ENCODE measurements around the gene DYNLRB1.

Gene DYNLRB1

GRCh38 chr20:34564833-34565232, 48.6 kb downstream of the DYNLRB1 start:
- no peak overlapping the region for H3K4me2 ChIP-seq

GRCh38 chr20:34566978-34567891, 51.0 kb downstream of the DYNLRB1 start:
- TF ChIP-seq Cebpa-rat (IDR thresholded peaks at IDR 0.05) = no peak
- no peak overlapping the region for H3K4me2 ChIP-seq
- no peaks in the 10 kb centered on the region for H3K9me3 ChIP-seq
- peaks cover 7% of the 10 kb centered on the region for H3K4me1 ChIP-seq
- H3K27ac ChIP-seq = no peak overlapping the region
- 0 out of 2 replicates have a peak, but pooled peaks cover 6% of the 10 kb centered on the region for H4K20me1 ChIP-seq
- no peak overlapping the region for H3K4me3 ChIP-seq
- peaks cover 68% of the 10 kb centered on the region for H3K36me3 ChIP-seq
- no peaks in the 10 kb centered on the region for H3K27me3 ChIP-seq
- no peak overlapping the region for H3K9ac ChIP-seq

More at GRCh38 chr20:34564833-34565232, 48.6 kb downstream of the DYNLRB1 start:
- no peaks in the 10 kb centered on the region for H3K27me3 ChIP-seq
- no peak overlapping the region for H3K27ac ChIP-seq
- H3K36me3 ChIP-seq = peaks cover 70% of the 10 kb centered on the region
- no peaks in the 10 kb centered on the region for H3K4me1 ChIP-seq
- 0 out of 2 replicates have a peak, but pooled peaks cover 7% of the 10 kb centered on the region for H4K20me1 ChIP-seq
- H3K9me3 ChIP-seq = no peaks in the 10 kb centered on the region
- H3K4me3 ChIP-seq = no peak overlapping the region
- TF ChIP-seq Cebpa-rat (IDR thresholded peaks at IDR 0.05) = no peak
- no peak overlapping the region for H3K9ac ChIP-seq

GRCh38 chr20:34567892-34568865, 52.0 kb downstream of the DYNLRB1 start:
- Histone ChIP-seq H3K27me3 (no peaks in the 10 kb centered on the region), H3K4me3 (no peak overlapping the region), H3K4me2 (no peak overlapping the region), H3K9ac (no peak overlapping the region), H4K20me1 (no peaks in the 10 kb centered on the region), H3K4me1 (peaks cover 7% of the 10 kb centered on the region), H3K36me3 (peaks cover 71% of the 10 kb centered on the region), H3K27ac (no peak overlapping the region), H3K9me3 (no peaks in the 10 kb centered on the region)
- no peak for TF ChIP-seq Cebpa-rat (IDR thresholded peaks at IDR 0.05)

GRCh38 chr20:34569598-34569997, 53.4 kb downstream of the DYNLRB1 start:
- peaks cover 85% of the 10 kb centered on the region for H3K36me3 ChIP-seq

GRCh38 chr20:34570859-34571306, 54.7 kb downstream of the DYNLRB1 start:
- Histone ChIP-seq H3K9ac (no peak overlapping the region), H3K27ac (no peak overlapping the region), H3K27me3 (no peaks in the 10 kb centered on the region), H3K4me1 (peaks cover 7% of the 10 kb centered on the region), H4K20me1 (no peaks in the 10 kb centered on the region), H3K4me2 (no peak overlapping the region), H3K9me3 (no peaks in the 10 kb centered on the region), H3K36me3 (peaks cover 86% of the 10 kb centered on the region), H3K4me3 (no peak overlapping the region)
- TF ChIP-seq Cebpa-rat (IDR thresholded peaks at IDR 0.05) = no peak

More at GRCh38 chr20:34569598-34569997, 53.4 kb downstream of the DYNLRB1 start:
- TF ChIP-seq Cebpa-rat (IDR thresholded peaks at IDR 0.05) = no peak
- Histone ChIP-seq H3K9me3 (no peaks in the 10 kb centered on the region), H3K27ac (no peak overlapping the region), H3K4me3 (no peak overlapping the region), H4K20me1 (no peaks in the 10 kb centered on the region), H3K4me2 (no peak overlapping the region), H3K4me1 (peaks cover 7% of the 10 kb centered on the region), H3K9ac (no peak overlapping the region), H3K27me3 (no peaks in the 10 kb centered on the region)

- Histone ChIP-seq H3K36me3 (peaks cover 78% of the 10 kb centered on the region), H3K4me3 (no peak overlapping the region), H3K27me3 (no peaks in the 10 kb centered on the region), H3K4me2 (no peak overlapping the region), H3K9ac (no peak overlapping the region), H3K27ac (no peak overlapping the region), H3K9me3 (no peaks in the 10 kb centered on the region), H3K4me1 (peaks cover 7% of the 10 kb centered on the region), H4K20me1 (no peaks in the 10 kb centered on the region)
- no peak for TF ChIP-seq Cebpa-rat (IDR thresholded peaks at IDR 0.05)
These were observed 55.5 kb downstream of the DYNLRB1 start for GRCh38 chr20:34571753-34572152.

- TF ChIP-seq Cebpa-rat (IDR thresholded peaks at IDR 0.05) = no peak
- Histone ChIP-seq H3K27me3 (no peaks in the 10 kb centered on the region), H4K20me1 (no peaks in the 10 kb centered on the region), H3K9ac (no peak overlapping the region), H3K4me3 (no peak overlapping the region), H3K4me2 (no peak overlapping the region), H3K36me3 (peaks cover 69% of the 10 kb centered on the region), H3K4me1 (peaks cover 12% of the 10 kb centered on the region), H3K9me3 (no peaks in the 10 kb centered on the region), H3K27ac (no peak overlapping the region)
These were observed 57.5 kb downstream of the DYNLRB1 start for GRCh38 chr20:34573541-34574300.

GRCh38 chr20:34574426-34574825, 58.2 kb downstream of the DYNLRB1 start:
- no peak for TF ChIP-seq Cebpa-rat (IDR thresholded peaks at IDR 0.05)
- H3K36me3 ChIP-seq = peaks cover 64% of the 10 kb centered on the region

GRCh38 chr20:34574861-34575260, 58.6 kb downstream of the DYNLRB1 start:
- peaks cover 60% of the 10 kb centered on the region for H3K36me3 ChIP-seq

More at GRCh38 chr20:34574426-34574825, 58.2 kb downstream of the DYNLRB1 start:
- Histone ChIP-seq H3K9me3 (no peaks in the 10 kb centered on the region), H3K4me2 (no peak overlapping the region), H3K27me3 (no peaks in the 10 kb centered on the region), H3K4me1 (peaks cover 13% of the 10 kb centered on the region), H4K20me1 (no peaks in the 10 kb centered on the region), H3K4me3 (no peak overlapping the region), H3K27ac (no peak overlapping the region), H3K9ac (no peak overlapping the region)

More at GRCh38 chr20:34574861-34575260, 58.6 kb downstream of the DYNLRB1 start:
- no peaks in the 10 kb centered on the region for H3K9me3 ChIP-seq
- no peak overlapping the region for H3K4me2 ChIP-seq
- H3K27me3 ChIP-seq = no peaks in the 10 kb centered on the region
- H3K9ac ChIP-seq = no peak overlapping the region
- TF ChIP-seq Cebpa-rat (IDR thresholded peaks at IDR 0.05) = no peak
- no peak overlapping the region for H3K4me3 ChIP-seq
- H4K20me1 ChIP-seq = no peaks in the 10 kb centered on the region
- H3K27ac ChIP-seq = no peak overlapping the region
- H3K4me1 ChIP-seq = peaks cover 13% of the 10 kb centered on the region

All from BLaER1 (cell line).